ENCODE data around the gene NRN1L.

Gene NRN1L

GRCh38 chr16:67877064-67877463 lies 7.6 kb upstream of the NRN1L start:
- no peak for TF ChIP-seq CTCF (IDR thresholded peaks at IDR 0.05; ENCODE audit: low read depth, low read length)
- no peak for DNase-seq (ENCODE audit: low read depth, low spot score)
- in situ Hi-C loops (cut with HindIII; ENCODE audit: low sequenced_read_pairs), result no loop called here
- no peak overlapping the region for H3K4me3 ChIP-seq (ENCODE audit: low read depth, low read length)

GRCh38 chr16:67878232-67878631 lies 6.5 kb upstream of the NRN1L start:
- TF ChIP-seq CTCF (IDR thresholded peaks at IDR 0.05; ENCODE audit: low read depth, low read length), result no peak
- no peak overlapping the region for H3K4me3 ChIP-seq (ENCODE audit: low read depth, low read length)
- DNase-seq (ENCODE audit: low read depth, low spot score), result no peak
- in situ Hi-C loops (cut with HindIII; ENCODE audit: low sequenced_read_pairs), result no loop called here

GRCh38 chr16:67878846-67879245 lies 5.8 kb upstream of the NRN1L start:
- no peak overlapping the region for H3K4me3 ChIP-seq (ENCODE audit: low read depth, low read length)
- in situ Hi-C loops (cut with HindIII; ENCODE audit: low sequenced_read_pairs), result no loop called here
- TF ChIP-seq CTCF (IDR thresholded peaks at IDR 0.05; ENCODE audit: low read depth, low read length), result no peak
- no peak for DNase-seq (ENCODE audit: low read depth, low spot score)

GRCh38 chr16:67879462-67879861 lies 5.2 kb upstream of the NRN1L start:
- TF ChIP-seq CTCF (IDR thresholded peaks at IDR 0.05; ENCODE audit: low read depth, low read length), result no peak
- no peak overlapping the region for H3K4me3 ChIP-seq (ENCODE audit: low read depth, low read length)
- in situ Hi-C loops (cut with HindIII; ENCODE audit: low sequenced_read_pairs), result no loop called here

GRCh38 chr16:67879936-67880335 lies 4.7 kb upstream of the NRN1L start:
- no peak for DNase-seq (ENCODE audit: low read depth, low spot score)
- H3K4me3 ChIP-seq (ENCODE audit: low read depth, low read length), result no peak overlapping the region
- in situ Hi-C loops (cut with HindIII; ENCODE audit: low sequenced_read_pairs), result no loop called here
- no peak for TF ChIP-seq CTCF (IDR thresholded peaks at IDR 0.05; ENCODE audit: low read depth, low read length)

More at GRCh38 chr16:67879462-67879861, 5.2 kb upstream of the NRN1L start:
- no peak for DNase-seq (ENCODE audit: low read depth, low spot score)

GRCh38 chr16:67880584-67880983 lies 4.1 kb upstream of the NRN1L start:
- no peak for TF ChIP-seq CTCF (IDR thresholded peaks at IDR 0.05; ENCODE audit: low read depth, low read length)
- H3K4me3 ChIP-seq (ENCODE audit: low read depth, low read length), result no peak overlapping the region
- in situ Hi-C loops (cut with HindIII; ENCODE audit: low sequenced_read_pairs), result no loop called here
- no peak for DNase-seq (ENCODE audit: low read depth, low spot score)

GRCh38 chr16:67881621-67882161 lies 3.0 kb upstream of the NRN1L start:
- no peak for TF ChIP-seq CTCF (IDR thresholded peaks at IDR 0.05; ENCODE audit: low read depth, low read length)
- in situ Hi-C loops (cut with HindIII; ENCODE audit: low sequenced_read_pairs), result no loop called here
- no peak overlapping the region for H3K4me3 ChIP-seq (ENCODE audit: low read depth, low read length)
- DNase-seq (ENCODE audit: low read depth, low spot score), result no peak

All from astrocyte of the spinal cord (primary cell).